GM06990 (cell line): ENCODE measurements around the gene NES.

Experiments used
- DNase-seq: peaks from one replicate; pipeline ENCODE4 v3.0.0-alpha.2; 2011; ENCODE audit not compliant: insufficient read length; ENCODE audit errors: extremely low read depth
- H3K27me3 ChIP-seq: replicated peaks from 2 replicates; pipeline ENCODE4 v1.6.0; 2011; ENCODE audit warnings: low read length; ENCODE audit not compliant: control insufficient read depth, insufficient read depth
- H3K36me3 ChIP-seq: 2 replicates; pipeline ENCODE4 v1.5.1; 2011; ENCODE audit warnings: low read length; ENCODE audit not compliant: control insufficient read depth, insufficient read depth
- H3K4me3 ChIP-seq: replicated peaks from 2 replicates; pipeline ENCODE4 v1.5.1; 2011; ENCODE audit warnings: low read depth, mild to moderate bottlenecking, control low read depth, low read length
- TF ChIP-seq, protein P1 (sequence below): IDR thresholded peaks from 2 replicates; pipeline ENCODE4 v1.5.1; 2011; ENCODE audit warnings: low read length, control low read depth, mild to moderate bottlenecking, inconsistent platforms; ENCODE audit not compliant: insufficient read depth, poor library complexity, severe bottlenecking

Gene NES

DNA sequence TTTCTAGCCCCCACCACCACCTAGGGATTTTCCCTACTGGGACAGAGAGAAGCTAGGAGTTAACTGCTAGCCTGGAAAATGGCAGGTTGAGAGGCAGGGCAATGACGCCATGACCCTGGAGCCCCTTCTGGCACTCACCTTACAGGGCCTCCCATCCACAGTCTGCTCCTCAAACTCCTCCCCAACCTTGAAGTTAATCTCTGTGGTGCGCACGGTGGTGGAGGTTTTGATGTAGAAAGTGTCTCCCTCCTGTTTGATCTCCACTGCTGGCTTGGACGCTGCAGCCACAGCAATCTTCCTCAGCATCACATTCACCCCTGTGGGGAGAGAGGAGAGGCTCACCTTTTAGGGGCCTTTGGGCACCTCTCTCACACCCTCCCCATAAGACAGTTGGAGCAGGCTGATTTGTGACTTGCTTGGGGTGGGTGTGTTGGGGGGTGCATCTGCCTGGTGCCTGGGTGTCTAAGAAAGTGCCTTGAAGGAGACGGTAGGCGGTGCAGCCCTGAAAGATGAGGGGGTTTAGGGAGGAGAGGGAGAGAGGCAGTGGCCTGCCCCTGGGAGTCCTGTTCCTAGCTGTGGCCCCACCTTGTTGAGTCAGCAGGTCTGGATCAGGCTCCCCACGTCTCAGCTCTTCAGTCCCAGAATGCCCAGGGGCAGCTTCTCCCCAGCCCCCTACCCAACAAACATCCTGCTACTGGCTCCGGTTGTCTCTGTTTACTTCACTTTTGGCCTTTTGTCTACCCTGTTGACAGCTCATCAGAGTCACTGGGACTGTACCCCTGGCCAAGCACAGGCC, 23.7 kb upstream of the NES start:
- H3K4me3 ChIP-seq: no peak overlapping the region
- H3K36me3 ChIP-seq: no peaks in the 10 kb centered on the region
- TF ChIP-seq, protein P1, sequence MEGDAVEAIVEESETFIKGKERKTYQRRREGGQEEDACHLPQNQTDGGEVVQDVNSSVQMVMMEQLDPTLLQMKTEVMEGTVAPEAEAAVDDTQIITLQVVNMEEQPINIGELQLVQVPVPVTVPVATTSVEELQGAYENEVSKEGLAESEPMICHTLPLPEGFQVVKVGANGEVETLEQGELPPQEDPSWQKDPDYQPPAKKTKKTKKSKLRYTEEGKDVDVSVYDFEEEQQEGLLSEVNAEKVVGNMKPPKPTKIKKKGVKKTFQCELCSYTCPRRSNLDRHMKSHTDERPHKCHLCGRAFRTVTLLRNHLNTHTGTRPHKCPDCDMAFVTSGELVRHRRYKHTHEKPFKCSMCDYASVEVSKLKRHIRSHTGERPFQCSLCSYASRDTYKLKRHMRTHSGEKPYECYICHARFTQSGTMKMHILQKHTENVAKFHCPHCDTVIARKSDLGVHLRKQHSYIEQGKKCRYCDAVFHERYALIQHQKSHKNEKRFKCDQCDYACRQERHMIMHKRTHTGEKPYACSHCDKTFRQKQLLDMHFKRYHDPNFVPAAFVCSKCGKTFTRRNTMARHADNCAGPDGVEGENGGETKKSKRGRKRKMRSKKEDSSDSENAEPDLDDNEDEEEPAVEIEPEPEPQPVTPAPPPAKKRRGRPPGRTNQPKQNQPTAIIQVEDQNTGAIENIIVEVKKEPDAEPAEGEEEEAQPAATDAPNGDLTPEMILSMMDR: no peak
- H3K27me3 ChIP-seq: no peaks in the 10 kb centered on the region; the same call in 1 of the 2 replicates
- no peak for DNase-seq

- Histone ChIP-seq H3K4me3 (no peak overlapping the region), H3K27me3 (no peaks in the 10 kb centered on the region; the same call in 1 of the 2 replicates), H3K36me3 (no peaks in the 10 kb centered on the region)
- TF ChIP-seq, protein P1: no peak
- no peak for DNase-seq
These were observed 21.8 kb upstream of the NES start for GRCh38 chr1:156698995-156699394.

GRCh38 chr1:156697481-156697880, 20.3 kb upstream of the NES start:
- H3K4me3 ChIP-seq: no peak overlapping the region
- no peaks in the 10 kb centered on the region for H3K36me3 ChIP-seq
- TF ChIP-seq, protein P1: no peak
- DNase-seq: no peak
- peaks cover 1% of the 10 kb centered on the region for H3K27me3 ChIP-seq

GRCh38 chr1:156696755-156697154, 19.5 kb upstream of the NES start:
- DNase-seq: no peak
- Histone ChIP-seq H3K27me3 (peaks cover 1% of the 10 kb centered on the region), H3K36me3 (no peaks in the 10 kb centered on the region)

GRCh38 chr1:156694690-156694962, 17.4 kb upstream of the NES start:
- no peak overlapping the region for H3K4me3 ChIP-seq
- H3K27me3 ChIP-seq: peaks cover 1% of the 10 kb centered on the region
- TF ChIP-seq, protein P1: no peak
- DNase-seq: no peak
- H3K36me3 ChIP-seq: no peaks in the 10 kb centered on the region

More at GRCh38 chr1:156696755-156697154, 19.5 kb upstream of the NES start:
- H3K4me3 ChIP-seq: no peak overlapping the region
- TF ChIP-seq, protein P1: no peak
